ENCODE measurements around the gene IGFBP3. TPM values are rescaled to one million over a fixed set of nuclear protein-coding genes. Genes with fewer than 3 reads are reported as not detected.
A peak's percentile ranks its signal among the peaks of the same experiment; 100 is the strongest.

The IGFBP3 gene
- total RNA-seq, 4 donors from 2014 or later, result 60.6 to 187 (median 104) TPM

- intact Hi-C loops (cut with DNase I), result loop anchor here (2.0 kb wide), 1 partner anchor 1167 kb away; no protein-coding TSS in a partner anchor
- peaks cover 0 to 66% (median 19%) of the 10 kb centered on the region in 4 donors for H3K27me3 ChIP-seq
- peak; percentile 75 for DNase-seq (ENCODE audit: extremely low spot score)
- no peaks in the 10 kb centered on the region for H3K9me3 ChIP-seq
- H3K4me3 ChIP-seq, result peak overlapping the region; percentile 56 to 65 (median 56)
- WGBS, result 4% methylated on average over 20 of the region's 31 CpGs
- TF ChIP-seq CTCF (IDR thresholded peaks at IDR 0.05) (no peak), EP300 (IDR thresholded peaks at IDR 0.05) (no peak), POLR2A (IDR thresholded peaks at IDR 0.05; ENCODE audit: low read depth) (no peak), POLR2AphosphoS5 (IDR thresholded peaks at IDR 0.05) (no peak)
- peak overlapping the region in 2 of 4 donors; percentile 24 to 34 for H3K27ac ChIP-seq (replicated peaks in 1 of 4)
- peaks cover 32 to 60% (median 54%) of the 10 kb centered on the region in 4 donors for H3K4me1 ChIP-seq
- peaks cover 0 to 10% (median 0%) of the 10 kb centered on the region in 4 donors for H3K36me3 ChIP-seq
Measured at GRCh38 chr7:45921381-45921698, 268 bp upstream of the IGFBP3 start.

DNA sequence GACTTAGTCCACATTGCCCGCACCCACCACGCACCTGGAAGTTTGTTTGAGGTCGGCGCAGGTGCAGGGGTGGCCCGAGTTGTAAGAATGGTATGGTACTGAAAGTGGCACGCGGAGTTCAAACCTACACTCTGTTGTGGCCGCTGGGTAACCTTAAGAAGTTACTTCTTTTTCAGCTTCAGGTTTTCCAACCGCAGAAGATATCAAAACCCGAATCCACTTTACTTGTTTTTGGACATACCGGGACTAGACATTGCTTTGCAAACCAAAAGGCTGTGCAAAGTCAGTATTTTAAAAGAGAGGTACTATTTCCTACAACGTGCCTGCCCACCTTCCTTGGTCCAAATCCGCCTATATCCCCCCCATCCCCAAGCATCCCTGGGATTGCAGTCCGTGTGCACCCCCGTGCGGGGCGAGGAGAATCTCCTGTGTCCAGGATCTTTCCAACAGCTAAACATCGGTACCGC lies 1.0 kb downstream of the IGFBP3 start:
- peaks cover 32 to 60% (median 54%) of the 10 kb centered on the region in 4 donors for H3K4me1 ChIP-seq
- peaks cover 0 to 74% (median 19%) of the 10 kb centered on the region in 4 donors for H3K27me3 ChIP-seq
- H3K36me3 ChIP-seq, result peaks cover 0 to 21% (median 0%) of the 10 kb centered on the region in 4 donors
- TF ChIP-seq POLR2A (IDR thresholded peaks at IDR 0.05; ENCODE audit: low read depth) (no peak), CTCF (IDR thresholded peaks at IDR 0.05) (no peak), EP300 (IDR thresholded peaks at IDR 0.05) (no peak), POLR2AphosphoS5 (IDR thresholded peaks at IDR 0.05) (no peak)
- intact Hi-C loops (cut with DNase I), result loop anchor here (2.0 to 5.0 kb wide), 3 partner anchors 432 to 1332 kb away; no protein-coding TSS in a partner anchor
- H3K27ac ChIP-seq (replicated peaks in 1 of 4), result peak overlapping the region in 1 of 4 donors; percentile 34
- 21% methylated on average over 18 of the region's 19 CpGs for WGBS
- peak overlapping the region; percentile 56 to 65 (median 56) for H3K4me3 ChIP-seq
- H3K9me3 ChIP-seq, result no peaks in the 10 kb centered on the region
- peak; percentile 89 for DNase-seq (ENCODE audit: extremely low spot score)

DNA sequence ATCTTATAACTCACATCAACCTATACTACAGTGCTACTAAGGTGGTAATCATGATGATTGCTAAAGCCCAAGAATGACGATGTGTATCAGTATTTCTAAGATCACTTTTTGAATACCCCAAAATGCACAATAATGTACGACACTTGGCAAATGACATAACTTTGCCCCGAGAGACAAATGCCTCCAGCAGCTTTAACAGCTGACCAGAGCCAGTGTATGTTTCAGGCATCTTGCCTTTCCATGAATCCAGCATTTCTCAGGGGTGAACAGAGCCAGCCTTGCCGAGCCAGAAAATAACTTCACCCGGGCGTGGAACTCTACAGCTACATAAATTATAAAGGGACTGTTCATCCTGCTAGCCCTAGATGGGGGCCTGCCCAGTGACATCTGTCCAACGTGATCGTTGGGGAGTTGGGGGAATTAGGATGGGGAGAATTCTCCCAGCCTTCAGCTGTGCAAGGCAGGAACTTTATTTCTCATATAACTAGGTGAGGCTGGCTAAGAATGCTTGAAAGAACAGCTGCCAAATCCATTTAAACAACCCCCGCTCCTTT lies 1.8 kb downstream of the IGFBP3 start:
- H3K9me3 ChIP-seq, result no peaks in the 10 kb centered on the region
- TF ChIP-seq EP300 (IDR thresholded peaks at IDR 0.05) (no peak), POLR2AphosphoS5 (IDR thresholded peaks at IDR 0.05) (no peak), POLR2A (IDR thresholded peaks at IDR 0.05; ENCODE audit: low read depth) (no peak), CTCF (IDR thresholded peaks at IDR 0.05) (no peak)
- H3K4me3 ChIP-seq, result peak overlapping the region; percentile 56 to 65 (median 56)
- H3K27me3 ChIP-seq, result peaks cover 0 to 78% (median 19%) of the 10 kb centered on the region in 4 donors
- H3K36me3 ChIP-seq, result peaks cover 0 to 28% (median 2%) of the 10 kb centered on the region in 4 donors
- H3K4me1 ChIP-seq, result peaks cover 32 to 58% (median 54%) of the 10 kb centered on the region in 4 donors
- no peak for DNase-seq (ENCODE audit: extremely low spot score)
- intact Hi-C loops (cut with DNase I), result loop anchor here (5.0 kb wide), 2 partner anchors 433 to 1333 kb away; no protein-coding TSS in a partner anchor
- 34% methylated on average over 9 of the region's 9 CpGs for WGBS
- no peak overlapping the region for H3K27ac ChIP-seq (replicated peaks in 1 of 4)

DNA sequence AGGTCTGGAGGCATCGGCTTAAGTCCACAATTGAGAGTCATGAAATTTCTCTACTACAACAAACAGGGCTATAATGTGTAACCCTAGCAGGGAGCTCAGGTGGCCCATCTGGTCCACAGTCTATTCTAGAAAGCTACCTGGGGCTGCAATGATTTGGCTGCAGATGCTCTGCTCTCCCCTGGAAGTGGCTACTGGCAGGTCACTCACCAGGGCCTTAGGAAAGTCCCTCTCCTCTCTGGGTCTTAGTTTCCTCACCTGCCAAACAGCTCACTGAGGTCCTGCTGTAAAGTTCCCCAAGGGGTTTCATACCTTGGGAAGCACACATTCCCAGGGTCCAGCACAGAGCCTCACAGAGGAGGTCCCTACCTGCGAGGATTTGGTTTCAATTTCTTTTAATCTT lies 2.5 kb downstream of the IGFBP3 start:
- intact Hi-C loops (cut with DNase I), result loop anchor here (5.0 kb wide), 2 partner anchors 434 to 1334 kb away; no protein-coding TSS in a partner anchor
- H3K4me3 ChIP-seq, result peak overlapping the region in 1 of 4 donors; percentile 10
- WGBS, result 93% methylated on average over 2 of the region's 2 CpGs

More for the DNA sequence above, 2.5 kb downstream of the IGFBP3 start:
- peaks cover 0 to 78% (median 19%) of the 10 kb centered on the region in 4 donors for H3K27me3 ChIP-seq
- H3K9me3 ChIP-seq, result no peaks in the 10 kb centered on the region
- H3K36me3 ChIP-seq, result peaks cover 0 to 33% (median 3%) of the 10 kb centered on the region in 4 donors
- no peak for DNase-seq (ENCODE audit: extremely low spot score)
- no peak for TF ChIP-seq POLR2AphosphoS5 (IDR thresholded peaks at IDR 0.05)
- TF ChIP-seq POLR2A (IDR thresholded peaks at IDR 0.05; ENCODE audit: low read depth), result no peak
- TF ChIP-seq CTCF (IDR thresholded peaks at IDR 0.05), result no peak
- no peak for TF ChIP-seq EP300 (IDR thresholded peaks at IDR 0.05)
- peaks cover 32 to 52% (median 51%) of the 10 kb centered on the region in 4 donors for H3K4me1 ChIP-seq
- no peak overlapping the region for H3K27ac ChIP-seq (replicated peaks in 1 of 4)

Data from esophagus muscularis mucosa (tissue), 4 donors.